ENCODE results near the gene ARID2.

The ARID2 gene

GRCh38 chr12:45732936-45733335, 3.4 kb downstream of the ARID2 start:
- H4K8ac ChIP-seq (ENCODE audit: low read depth, low read length): no peak overlapping the region
- peaks cover 18% of the 10 kb centered on the region for H3K79me1 ChIP-seq (ENCODE audit: low read length)
- no peak overlapping the region for H3K9ac ChIP-seq (ENCODE audit: low read length)
- H3K4ac ChIP-seq (ENCODE audit: low read depth, low read length): no peak overlapping the region
- no peak overlapping the region for H2AFZ ChIP-seq (ENCODE audit: insufficient read depth, low read length, poor library complexity)
- DNase-seq: peak in 1 of 2 donors; percentile 12
- no peak overlapping the region for H4K12ac ChIP-seq (ENCODE audit: low read depth, low read length)
- H3K4me2 ChIP-seq (ENCODE audit: low read length): no peak overlapping the region
- H3K36me3 ChIP-seq (ENCODE audit: control insufficient read depth in 1 of 2, insufficient read depth in 2 of 2, low read length in 2 of 2): peaks cover 0 to 5% of the 10 kb centered on the region in 2 experiments
- H2BK120ac ChIP-seq (ENCODE audit: insufficient read depth, low read length, poor library complexity): no peak overlapping the region
- H3K79me2 ChIP-seq (ENCODE audit: control insufficient read depth, insufficient read depth, low read length, poor library complexity): peaks cover 15% of the 10 kb centered on the region
- no peaks in the 10 kb centered on the region for H3K9me3 ChIP-seq (ENCODE audit: insufficient read depth, low read depth, low read length)
- H3K4me1 ChIP-seq (ENCODE audit: control insufficient read depth in 1 of 2, insufficient read depth in 2 of 2, low read length in 2 of 2): no peaks in the 10 kb centered on the region
- H3K18ac ChIP-seq (ENCODE audit: low read length): no peak overlapping the region
- no peak overlapping the region for H2BK5ac ChIP-seq (ENCODE audit: low read depth, low read length, poor library complexity)
- H3K4me3 ChIP-seq (ENCODE audit: low read depth, low read length): no peak overlapping the region
- no peak overlapping the region for H3K23ac ChIP-seq (ENCODE audit: low read length)
- no peak overlapping the region for H2AK5ac ChIP-seq (ENCODE audit: low read length)
- no peaks in the 10 kb centered on the region for H3K27me3 ChIP-seq (ENCODE audit: insufficient read depth, low read length)
- H3K14ac ChIP-seq (ENCODE audit: low read length): no peak overlapping the region
- no peak overlapping the region for H2BK12ac ChIP-seq (ENCODE audit: low read length)
- no peak overlapping the region for H3K27ac ChIP-seq (ENCODE audit: low read depth, low read length)
- H4K91ac ChIP-seq (ENCODE audit: low read depth, low read length): no peak overlapping the region

- H3K18ac ChIP-seq (ENCODE audit: low read length): no peak overlapping the region
- no peak overlapping the region for H3K4me2 ChIP-seq (ENCODE audit: low read length)
Measured at GRCh38 chr12:45737638-45738037, 8.1 kb downstream of the ARID2 start.

GRCh38 chr12:45742590-45742989, 13.1 kb downstream of the ARID2 start:
- H4K12ac ChIP-seq (ENCODE audit: low read depth, low read length): no peak overlapping the region
- H2BK12ac ChIP-seq (ENCODE audit: low read length): no peak overlapping the region
- no peak for DNase-seq
- H2BK5ac ChIP-seq (ENCODE audit: low read depth, low read length, poor library complexity): no peak overlapping the region
- H3K36me3 ChIP-seq (ENCODE audit: control insufficient read depth in 1 of 2, insufficient read depth in 2 of 2, low read length in 2 of 2): peaks cover 4 to 7% of the 10 kb centered on the region in 2 experiments
- no peak overlapping the region for H3K18ac ChIP-seq (ENCODE audit: low read length)
- H3K4me3 ChIP-seq (ENCODE audit: low read depth, low read length): no peak overlapping the region
- WGBS (ENCODE audit: extremely low coverage, insufficient coverage, insufficient read length): no CpG with 5 or more reads among the region's 1 CpG
- H3K14ac ChIP-seq (ENCODE audit: low read length): no peak overlapping the region
- H2AFZ ChIP-seq (ENCODE audit: insufficient read depth, low read length, poor library complexity): no peak overlapping the region
- H4K91ac ChIP-seq (ENCODE audit: low read depth, low read length): no peak overlapping the region
- no peaks in the 10 kb centered on the region for H3K4me1 ChIP-seq (ENCODE audit: control insufficient read depth in 1 of 2, insufficient read depth in 2 of 2, low read length in 2 of 2)
- H2BK120ac ChIP-seq (ENCODE audit: insufficient read depth, low read length, poor library complexity): no peak overlapping the region
- peaks cover 3% of the 10 kb centered on the region for H3K79me2 ChIP-seq (ENCODE audit: control insufficient read depth, insufficient read depth, low read length, poor library complexity)
- no peak overlapping the region for H3K23ac ChIP-seq (ENCODE audit: low read length)
- H2AK5ac ChIP-seq (ENCODE audit: low read length): no peak overlapping the region
- H4K8ac ChIP-seq (ENCODE audit: low read depth, low read length): no peak overlapping the region
- H3K27ac ChIP-seq (ENCODE audit: low read depth, low read length): no peak overlapping the region
- no peaks in the 10 kb centered on the region for H3K27me3 ChIP-seq (ENCODE audit: insufficient read depth, low read length)
- H3K4ac ChIP-seq (ENCODE audit: low read depth, low read length): no peak overlapping the region
- no peak overlapping the region for H3K4me2 ChIP-seq (ENCODE audit: low read length)
- no peaks in the 10 kb centered on the region for H3K9me3 ChIP-seq (ENCODE audit: insufficient read depth, low read depth, low read length)
- H3K79me1 ChIP-seq (ENCODE audit: low read length): no peaks in the 10 kb centered on the region
- H3K9ac ChIP-seq (ENCODE audit: low read length): no peak overlapping the region

More at GRCh38 chr12:45737638-45738037, 8.1 kb downstream of the ARID2 start:
- no peak overlapping the region for H2BK5ac ChIP-seq (ENCODE audit: low read depth, low read length, poor library complexity)
- no peaks in the 10 kb centered on the region for H3K27me3 ChIP-seq (ENCODE audit: insufficient read depth, low read length)
- no peak overlapping the region for H3K9ac ChIP-seq (ENCODE audit: low read length)
- no peaks in the 10 kb centered on the region for H3K4me1 ChIP-seq (ENCODE audit: control insufficient read depth in 1 of 2, insufficient read depth in 2 of 2, low read length in 2 of 2)
- no peaks in the 10 kb centered on the region for H3K9me3 ChIP-seq (ENCODE audit: insufficient read depth, low read depth, low read length)
- H4K12ac ChIP-seq (ENCODE audit: low read depth, low read length): no peak overlapping the region
- H3K14ac ChIP-seq (ENCODE audit: low read length): no peak overlapping the region
- H3K36me3 ChIP-seq (ENCODE audit: control insufficient read depth in 1 of 2, insufficient read depth in 2 of 2, low read length in 2 of 2): peaks cover 0 to 7% of the 10 kb centered on the region in 2 experiments
- H3K27ac ChIP-seq (ENCODE audit: low read depth, low read length): no peak overlapping the region
- no peak overlapping the region for H3K4ac ChIP-seq (ENCODE audit: low read depth, low read length)
- H3K79me1 ChIP-seq (ENCODE audit: low read length): no peaks in the 10 kb centered on the region
- no peak for DNase-seq
- H3K4me3 ChIP-seq (ENCODE audit: low read depth, low read length): no peak overlapping the region
- no peak overlapping the region for H2AFZ ChIP-seq (ENCODE audit: insufficient read depth, low read length, poor library complexity)
- no peak overlapping the region for H4K8ac ChIP-seq (ENCODE audit: low read depth, low read length)
- H2AK5ac ChIP-seq (ENCODE audit: low read length): no peak overlapping the region
- no peak overlapping the region for H3K23ac ChIP-seq (ENCODE audit: low read length)
- no peak overlapping the region for H2BK12ac ChIP-seq (ENCODE audit: low read length)
- no peak overlapping the region for H2BK120ac ChIP-seq (ENCODE audit: insufficient read depth, low read length, poor library complexity)
- peaks cover 3% of the 10 kb centered on the region for H3K79me2 ChIP-seq (ENCODE audit: control insufficient read depth, insufficient read depth, low read length, poor library complexity)
- H4K91ac ChIP-seq (ENCODE audit: low read depth, low read length): no peak overlapping the region

DNA sequence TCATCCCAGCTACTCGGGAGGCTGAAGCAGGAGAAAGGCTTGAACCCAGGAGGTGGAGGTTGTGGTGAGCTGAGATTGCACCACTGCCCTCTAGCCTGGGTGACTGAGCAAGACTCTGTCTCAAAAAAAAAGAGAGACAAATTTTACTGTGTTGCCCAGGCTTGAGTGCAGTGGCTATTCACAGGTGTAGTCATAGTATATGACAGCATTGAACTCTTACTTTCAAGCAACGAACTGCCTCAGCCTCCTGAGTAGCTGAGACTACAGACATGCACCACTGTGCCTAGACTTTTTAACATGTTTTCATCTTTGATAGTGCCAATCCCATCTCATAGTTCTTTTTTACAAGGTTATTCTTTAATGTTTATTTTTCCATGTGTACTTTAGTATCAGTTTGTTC, 13.7 kb downstream of the ARID2 start:
- H3K27me3 ChIP-seq (ENCODE audit: insufficient read depth, low read length): no peaks in the 10 kb centered on the region
- H3K4ac ChIP-seq (ENCODE audit: low read depth, low read length): peak overlapping the region; percentile 33
- H2BK5ac ChIP-seq (ENCODE audit: low read depth, low read length, poor library complexity): no peak overlapping the region
- no peak overlapping the region for H3K4me3 ChIP-seq (ENCODE audit: low read depth, low read length)
- H3K23ac ChIP-seq (ENCODE audit: low read length): no peak overlapping the region
- H3K18ac ChIP-seq (ENCODE audit: low read length): no peak overlapping the region
- no peak overlapping the region for H4K12ac ChIP-seq (ENCODE audit: low read depth, low read length)
- no peak overlapping the region for H2BK120ac ChIP-seq (ENCODE audit: insufficient read depth, low read length, poor library complexity)
- H3K9ac ChIP-seq (ENCODE audit: low read length): no peak overlapping the region
- no peak overlapping the region for H4K8ac ChIP-seq (ENCODE audit: low read depth, low read length)
- peaks cover 4 to 7% of the 10 kb centered on the region in 2 experiments for H3K36me3 ChIP-seq (ENCODE audit: control insufficient read depth in 1 of 2, insufficient read depth in 2 of 2, low read length in 2 of 2)
- H4K91ac ChIP-seq (ENCODE audit: low read depth, low read length): no peak overlapping the region
- no peak for DNase-seq
- no peaks in the 10 kb centered on the region for H3K4me1 ChIP-seq (ENCODE audit: control insufficient read depth in 1 of 2, insufficient read depth in 2 of 2, low read length in 2 of 2)
- no peak overlapping the region for H3K4me2 ChIP-seq (ENCODE audit: low read length)
- no CpG with 5 or more reads among the region's 2 CpGs for WGBS (ENCODE audit: extremely low coverage, insufficient coverage, insufficient read length)
- H2BK12ac ChIP-seq (ENCODE audit: low read length): no peak overlapping the region
- no peaks in the 10 kb centered on the region for H3K79me1 ChIP-seq (ENCODE audit: low read length)
- H3K14ac ChIP-seq (ENCODE audit: low read length): no peak overlapping the region
- no peaks in the 10 kb centered on the region for H3K9me3 ChIP-seq (ENCODE audit: insufficient read depth, low read depth, low read length)
- no peak overlapping the region for H2AK5ac ChIP-seq (ENCODE audit: low read length)
- H2AFZ ChIP-seq (ENCODE audit: insufficient read depth, low read length, poor library complexity): no peak overlapping the region
- H3K79me2 ChIP-seq (ENCODE audit: control insufficient read depth, insufficient read depth, low read length, poor library complexity): peaks cover 3% of the 10 kb centered on the region
- H3K27ac ChIP-seq (ENCODE audit: low read depth, low read length): no peak overlapping the region
